ENCODE measurements around the gene SIRPB1.
"Not testable (repeated sequence)": the region's sequence is repeated elsewhere in the genome, so short reads cannot be mapped to it uniquely, and the experiment has no call there.

The SIRPB1 gene

GRCh38 chr20:1588533-1589460 lies 31.0 kb downstream of the SIRPB1 start:
- no peak for DNase-seq

- DNase-seq: no peak
These were observed 31.9 kb downstream of the SIRPB1 start for GRCh38 chr20:1587781-1588532.

GRCh38 chr20:1579488-1579887 lies 40.3 kb downstream of the SIRPB1 start:
- no peak for DNase-seq

- no peak for DNase-seq
These were observed 41.9 kb downstream of the SIRPB1 start for GRCh38 chr20:1577906-1578305.

- not testable (repeated sequence) for DNase-seq
These were observed 42.5 kb downstream of the SIRPB1 start for GRCh38 chr20:1577313-1577712.

GRCh38 chr20:1576641-1577040 lies 43.2 kb downstream of the SIRPB1 start:
- DNase-seq: no peak

- DNase-seq: not testable (repeated sequence)
These were observed 43.8 kb downstream of the SIRPB1 start for GRCh38 chr20:1576003-1576402.

GRCh38 chr20:1571583-1571982 lies 48.2 kb downstream of the SIRPB1 start:
- not testable (repeated sequence) for DNase-seq

All from NCI-H187 (cell line).